ENCODE measurements around the gene CCDC32.

CCDC32 gene

GRCh38 chr15:40513609-40514008 lies 51.2 kb downstream of the CCDC32 start:
- Histone ChIP-seq H3K4me3 (ENCODE audit: low read length) (no peak overlapping the region), H3K9me3 (ENCODE audit: insufficient read depth, low read depth, low read length) (no peaks in the 10 kb centered on the region), H3K4me1 (ENCODE audit: insufficient read depth, low read length) (peaks cover 5% of the 10 kb centered on the region; the same call in 1 of the 2 replicates), H3K27me3 (ENCODE audit: insufficient read depth, low read length) (peaks cover 52% of the 10 kb centered on the region), H3K36me3 (ENCODE audit: insufficient read depth, low read length) (no peaks in the 10 kb centered on the region), H3K27ac (ENCODE audit: low read depth, low read length) (no peak overlapping the region), H3K9ac (ENCODE audit: low read depth, low read length) (no peak overlapping the region)
- 93% methylated on average over 5 of the region's 5 CpGs for WGBS

GRCh38 chr15:40512440-40512839 lies 52.4 kb downstream of the CCDC32 start:
- 93% methylated on average over 2 of the region's 2 CpGs for WGBS
- no peak overlapping the region for H3K9ac ChIP-seq (ENCODE audit: low read depth, low read length)
- no peaks in the 10 kb centered on the region for H3K36me3 ChIP-seq (ENCODE audit: insufficient read depth, low read length)
- peaks cover 5% of the 10 kb centered on the region; the same call in 1 of the 2 replicates for H3K4me1 ChIP-seq (ENCODE audit: insufficient read depth, low read length)
- no peak overlapping the region for H3K27ac ChIP-seq (ENCODE audit: low read depth, low read length)
- H3K4me3 ChIP-seq (ENCODE audit: low read length) = no peak overlapping the region
- H3K27me3 ChIP-seq (ENCODE audit: insufficient read depth, low read length) = peaks cover 64% of the 10 kb centered on the region
- H3K9me3 ChIP-seq (ENCODE audit: insufficient read depth, low read depth, low read length) = no peaks in the 10 kb centered on the region

DNA sequence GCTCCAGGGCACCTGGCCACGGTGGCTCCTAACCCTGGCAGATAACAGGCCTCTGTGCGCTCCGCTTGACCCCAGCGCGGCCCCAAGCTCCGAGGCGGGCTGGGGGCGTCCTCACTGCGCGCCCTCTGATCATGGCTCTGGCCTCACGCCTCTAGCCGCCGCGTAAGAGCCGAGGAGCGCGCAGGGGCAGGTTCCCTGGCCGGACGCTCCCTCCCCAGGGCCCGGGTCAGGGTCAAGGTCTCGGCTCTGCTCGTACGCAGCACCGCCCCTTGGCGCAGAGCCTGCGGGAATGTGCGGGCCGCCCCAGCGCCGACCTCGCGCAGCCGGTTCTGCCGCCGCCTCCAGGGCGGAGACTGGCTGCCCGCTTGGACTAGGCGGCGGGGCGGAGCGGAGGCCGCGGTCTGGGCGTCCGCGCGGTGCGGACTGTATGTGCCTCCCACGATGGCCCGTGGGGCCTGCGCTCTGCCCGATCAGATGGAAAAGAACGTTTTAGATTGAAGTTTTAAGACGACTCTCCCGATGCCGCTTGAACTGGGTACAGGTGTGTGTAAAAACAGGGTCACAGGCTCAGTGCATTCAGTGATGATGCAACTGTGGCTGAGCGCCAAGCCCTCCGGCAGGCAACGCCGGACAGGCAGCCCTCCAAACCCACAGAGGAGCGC lies 53.2 kb downstream of the CCDC32 start:
- 4% methylated on average over 61 of the region's 61 CpGs for WGBS
- no peaks in the 10 kb centered on the region for H3K9me3 ChIP-seq (ENCODE audit: insufficient read depth, low read depth, low read length)
- H3K4me1 ChIP-seq (ENCODE audit: insufficient read depth, low read length) = peaks cover 8% of the 10 kb centered on the region
- H3K9ac ChIP-seq (ENCODE audit: low read depth, low read length) = peak overlapping the region; percentile 64
- H3K27ac ChIP-seq (ENCODE audit: low read depth, low read length) = no peak overlapping the region
- H3K4me3 ChIP-seq (ENCODE audit: low read length) = peak overlapping the region; percentile 64
- no peaks in the 10 kb centered on the region for H3K36me3 ChIP-seq (ENCODE audit: insufficient read depth, low read length)
- peaks cover 70% of the 10 kb centered on the region for H3K27me3 ChIP-seq (ENCODE audit: insufficient read depth, low read length)

GRCh38 chr15:40511093-40511471 lies 53.8 kb downstream of the CCDC32 start:
- Histone ChIP-seq H3K4me3 (ENCODE audit: low read length) (peak overlapping the region; percentile 64), H3K27ac (ENCODE audit: low read depth, low read length) (no peak overlapping the region), H3K9me3 (ENCODE audit: insufficient read depth, low read depth, low read length) (no peaks in the 10 kb centered on the region), H3K27me3 (ENCODE audit: insufficient read depth, low read length) (peaks cover 71% of the 10 kb centered on the region), H3K36me3 (ENCODE audit: insufficient read depth, low read length) (no peaks in the 10 kb centered on the region), H3K4me1 (ENCODE audit: insufficient read depth, low read length) (peaks cover 11% of the 10 kb centered on the region), H3K9ac (ENCODE audit: low read depth, low read length) (peak overlapping the region; percentile 64)
- 26% methylated on average over 20 of the region's 22 CpGs for WGBS

DNA sequence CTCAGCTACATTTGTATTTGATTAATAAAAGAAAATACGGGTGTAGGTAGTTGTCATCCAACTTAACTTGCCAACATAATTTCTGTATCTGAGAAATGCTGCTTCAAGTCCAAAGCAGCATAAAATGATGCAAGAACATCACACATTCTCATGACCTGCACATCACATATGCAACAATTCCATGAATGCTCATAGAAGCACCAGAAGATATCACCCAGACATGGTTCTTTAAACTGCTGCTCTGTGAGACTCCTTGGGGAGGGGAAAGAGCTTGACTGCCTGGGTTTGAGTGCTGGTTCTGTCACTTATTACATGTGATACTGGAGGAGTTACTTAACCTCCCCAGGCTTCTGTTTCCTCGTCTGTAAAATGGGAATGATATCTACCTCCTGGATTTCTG lies 54.6 kb downstream of the CCDC32 start:
- Histone ChIP-seq H3K9ac (ENCODE audit: low read depth, low read length) (no peak overlapping the region), H3K4me1 (ENCODE audit: insufficient read depth, low read length) (peaks cover 11% of the 10 kb centered on the region), H3K27ac (ENCODE audit: low read depth, low read length) (no peak overlapping the region), H3K9me3 (ENCODE audit: insufficient read depth, low read depth, low read length) (no peaks in the 10 kb centered on the region), H3K36me3 (ENCODE audit: insufficient read depth, low read length) (no peaks in the 10 kb centered on the region), H3K27me3 (ENCODE audit: insufficient read depth, low read length) (peaks cover 71% of the 10 kb centered on the region), H3K4me3 (ENCODE audit: low read length) (no peak overlapping the region)
- 91% methylated on average over 2 of the region's 2 CpGs for WGBS

DNA sequence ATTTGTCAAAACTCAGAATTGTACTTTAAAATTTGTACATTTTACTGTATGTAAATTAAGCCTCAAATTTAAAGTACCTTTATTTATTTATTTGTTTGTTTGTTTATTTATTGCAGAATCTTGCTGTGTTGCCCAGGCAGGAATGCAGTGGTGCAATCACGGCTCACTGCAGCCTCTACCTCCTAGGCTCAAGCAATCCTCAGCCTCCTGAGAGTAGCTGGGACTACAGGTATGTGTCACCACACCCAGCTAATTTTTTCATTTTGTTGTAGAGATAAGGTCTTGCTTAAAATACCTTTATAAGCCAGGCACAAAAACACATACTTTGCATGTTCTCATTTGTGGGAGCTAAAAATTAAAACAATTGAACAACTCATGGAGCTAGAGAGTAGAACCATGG lies 56.6 kb downstream of the CCDC32 start:
- no peak overlapping the region for H3K27ac ChIP-seq (ENCODE audit: low read depth, low read length)
- H3K4me3 ChIP-seq (ENCODE audit: low read length) = no peak overlapping the region
- no peaks in the 10 kb centered on the region for H3K9me3 ChIP-seq (ENCODE audit: insufficient read depth, low read depth, low read length)
- no peaks in the 10 kb centered on the region for H3K36me3 ChIP-seq (ENCODE audit: insufficient read depth, low read length)
- peaks cover 64% of the 10 kb centered on the region for H3K27me3 ChIP-seq (ENCODE audit: insufficient read depth, low read length)
- WGBS = 91% methylated on average over 1 of the region's 1 CpG
- peaks cover 11% of the 10 kb centered on the region for H3K4me1 ChIP-seq (ENCODE audit: insufficient read depth, low read length)
- H3K9ac ChIP-seq (ENCODE audit: low read depth, low read length) = no peak overlapping the region

GRCh38 chr15:40506964-40507571 lies 57.8 kb downstream of the CCDC32 start:
- H3K27ac ChIP-seq (ENCODE audit: low read depth, low read length) = no peak overlapping the region
- H3K36me3 ChIP-seq (ENCODE audit: insufficient read depth, low read length) = no peaks in the 10 kb centered on the region
- peaks cover 11% of the 10 kb centered on the region for H3K4me1 ChIP-seq (ENCODE audit: insufficient read depth, low read length)
- 5% methylated on average over 30 of the region's 30 CpGs for WGBS
- H3K9me3 ChIP-seq (ENCODE audit: insufficient read depth, low read depth, low read length) = no peaks in the 10 kb centered on the region
- H3K4me3 ChIP-seq (ENCODE audit: low read length) = peak overlapping the region; percentile 54
- peak overlapping the region; percentile 49 for H3K9ac ChIP-seq (ENCODE audit: low read depth, low read length)
- peaks cover 54% of the 10 kb centered on the region for H3K27me3 ChIP-seq (ENCODE audit: insufficient read depth, low read length)
